HEK293 (cell line): ENCODE results near the gene RAB5IF.

ENCODE experiments used
- ZFP37 ChIP-seq: fragments of 450-650 bp; formaldehyde crosslinking; IDR thresholded peaks from 2 replicates; pipeline ENCODE4 v1.5.1; 2016; ENCODE audit warnings: missing biosample characterization, missing genetic modification characterization
- ZNF561 ChIP-seq: fragments of 450-650 bp; IDR thresholded peaks from 2 replicates; pipeline ENCODE4 v1.5.1; 2018; ENCODE audit warnings: missing biosample characterization, missing genetic modification characterization, borderline replicate concordance
- TF ChIP-seq, protein P1 (sequence below): fragments of 450-650 bp; formaldehyde crosslinking; IDR thresholded peaks from 2 replicates; pipeline ENCODE4 v1.5.1; 2016; ENCODE audit warnings: missing biosample characterization, missing genetic modification characterization
- TF ChIP-seq, protein P2 (sequence below): fragments of 450-650 bp; formaldehyde crosslinking; IDR thresholded peaks from 2 replicates; pipeline ENCODE4 v1.5.1; 2017; ENCODE audit warnings: missing biosample characterization, missing genetic modification characterization

DNA sequence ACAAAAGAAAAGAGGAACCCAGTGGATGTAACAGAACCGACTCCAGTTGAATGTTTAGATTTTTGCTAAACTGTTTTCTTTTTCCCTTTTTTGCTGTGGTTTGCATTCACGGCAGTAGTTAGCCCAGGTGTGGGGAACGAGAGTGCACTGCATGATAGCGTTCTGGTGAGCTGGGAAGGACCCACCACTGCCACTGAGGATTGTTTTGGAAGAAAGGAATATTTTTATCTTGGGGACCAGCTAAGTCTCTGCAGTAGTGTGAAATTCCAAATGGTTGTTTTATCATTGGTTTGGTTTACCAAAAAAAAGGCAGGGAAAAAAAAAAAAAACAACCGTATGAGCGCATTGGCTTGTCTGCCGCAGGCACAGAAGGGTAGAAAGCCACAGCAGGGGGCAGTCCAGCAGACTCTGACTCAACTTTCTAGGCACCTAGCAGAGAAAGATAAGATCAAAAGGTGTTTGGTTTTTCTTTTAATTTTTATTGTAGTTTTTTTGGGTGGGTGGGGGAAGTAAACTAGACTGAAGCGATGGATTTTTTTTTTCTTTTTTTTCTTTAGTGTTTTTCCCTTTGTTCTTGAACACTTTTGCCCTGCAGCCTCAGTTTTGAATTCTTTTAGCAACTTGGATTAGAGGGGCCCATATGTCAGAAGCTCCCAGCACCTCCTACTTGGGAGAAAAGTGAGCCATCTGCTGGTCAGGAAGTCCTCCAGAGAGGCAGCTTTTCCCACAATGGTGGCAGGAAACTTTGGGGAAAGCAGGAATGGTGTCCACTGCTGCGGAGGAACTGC is 13.5 kb upstream of the RAB5IF start:
- TF ChIP-seq, protein P1, sequence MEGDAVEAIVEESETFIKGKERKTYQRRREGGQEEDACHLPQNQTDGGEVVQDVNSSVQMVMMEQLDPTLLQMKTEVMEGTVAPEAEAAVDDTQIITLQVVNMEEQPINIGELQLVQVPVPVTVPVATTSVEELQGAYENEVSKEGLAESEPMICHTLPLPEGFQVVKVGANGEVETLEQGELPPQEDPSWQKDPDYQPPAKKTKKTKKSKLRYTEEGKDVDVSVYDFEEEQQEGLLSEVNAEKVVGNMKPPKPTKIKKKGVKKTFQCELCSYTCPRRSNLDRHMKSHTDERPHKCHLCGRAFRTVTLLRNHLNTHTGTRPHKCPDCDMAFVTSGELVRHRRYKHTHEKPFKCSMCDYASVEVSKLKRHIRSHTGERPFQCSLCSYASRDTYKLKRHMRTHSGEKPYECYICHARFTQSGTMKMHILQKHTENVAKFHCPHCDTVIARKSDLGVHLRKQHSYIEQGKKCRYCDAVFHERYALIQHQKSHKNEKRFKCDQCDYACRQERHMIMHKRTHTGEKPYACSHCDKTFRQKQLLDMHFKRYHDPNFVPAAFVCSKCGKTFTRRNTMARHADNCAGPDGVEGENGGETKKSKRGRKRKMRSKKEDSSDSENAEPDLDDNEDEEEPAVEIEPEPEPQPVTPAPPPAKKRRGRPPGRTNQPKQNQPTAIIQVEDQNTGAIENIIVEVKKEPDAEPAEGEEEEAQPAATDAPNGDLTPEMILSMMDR (tag by site-specific recombination): peak; percentile 56
- no peak; the same call in 1 of the 2 replicates for TF ChIP-seq ZNF561
- TF ChIP-seq, protein P2, sequence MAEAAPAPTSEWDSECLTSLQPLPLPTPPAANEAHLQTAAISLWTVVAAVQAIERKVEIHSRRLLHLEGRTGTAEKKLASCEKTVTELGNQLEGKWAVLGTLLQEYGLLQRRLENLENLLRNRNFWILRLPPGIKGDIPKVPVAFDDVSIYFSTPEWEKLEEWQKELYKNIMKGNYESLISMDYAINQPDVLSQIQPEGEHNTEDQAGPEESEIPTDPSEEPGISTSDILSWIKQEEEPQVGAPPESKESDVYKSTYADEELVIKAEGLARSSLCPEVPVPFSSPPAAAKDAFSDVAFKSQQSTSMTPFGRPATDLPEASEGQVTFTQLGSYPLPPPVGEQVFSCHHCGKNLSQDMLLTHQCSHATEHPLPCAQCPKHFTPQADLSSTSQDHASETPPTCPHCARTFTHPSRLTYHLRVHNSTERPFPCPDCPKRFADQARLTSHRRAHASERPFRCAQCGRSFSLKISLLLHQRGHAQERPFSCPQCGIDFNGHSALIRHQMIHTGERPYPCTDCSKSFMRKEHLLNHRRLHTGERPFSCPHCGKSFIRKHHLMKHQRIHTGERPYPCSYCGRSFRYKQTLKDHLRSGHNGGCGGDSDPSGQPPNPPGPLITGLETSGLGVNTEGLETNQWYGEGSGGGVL (tag by site-specific recombination): no peak
- no peak for TF ChIP-seq ZFP37 (tag by site-specific recombination)
